ENCODE data around the gene TAPBP. TPM values are rescaled to one million over a fixed set of nuclear protein-coding genes. Genes with fewer than 3 reads are reported as not detected.

The TAPBP gene
- total RNA-seq, 4 donors from 2014 or later, result 175 to 423 (median 217) TPM

DNA sequence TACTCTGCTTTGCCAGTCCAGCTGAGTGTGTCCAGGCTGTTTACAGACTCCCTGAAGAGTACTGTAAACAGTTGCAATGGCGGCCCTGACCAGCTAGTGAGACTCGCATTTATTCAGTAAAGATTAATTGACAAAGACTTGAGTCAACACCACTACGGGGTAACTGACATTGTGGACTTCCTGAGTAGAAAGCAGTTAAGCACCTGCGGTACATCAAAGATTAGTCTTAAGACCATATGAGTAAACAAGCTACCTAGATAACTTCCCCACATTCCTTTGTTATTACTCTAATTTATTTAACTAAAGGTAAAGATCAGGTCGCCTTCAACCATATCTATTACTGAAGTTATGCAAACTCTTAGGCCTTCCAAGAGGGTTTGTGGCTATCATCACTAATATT lies 54.8 kb downstream of the TAPBP start:
- no peaks in the 10 kb centered on the region for H3K4me1 ChIP-seq
- H3K36me3 ChIP-seq, result peaks cover 0 to 10% (median 0%) of the 10 kb centered on the region in 4 donors
- WGBS, 2 donors (ENCODE audit: low coverage in 1 of 2), result 67 to 90% methylated on average over 1 to 5 of the region's 5 CpGs
- TF ChIP-seq, protein P1, sequence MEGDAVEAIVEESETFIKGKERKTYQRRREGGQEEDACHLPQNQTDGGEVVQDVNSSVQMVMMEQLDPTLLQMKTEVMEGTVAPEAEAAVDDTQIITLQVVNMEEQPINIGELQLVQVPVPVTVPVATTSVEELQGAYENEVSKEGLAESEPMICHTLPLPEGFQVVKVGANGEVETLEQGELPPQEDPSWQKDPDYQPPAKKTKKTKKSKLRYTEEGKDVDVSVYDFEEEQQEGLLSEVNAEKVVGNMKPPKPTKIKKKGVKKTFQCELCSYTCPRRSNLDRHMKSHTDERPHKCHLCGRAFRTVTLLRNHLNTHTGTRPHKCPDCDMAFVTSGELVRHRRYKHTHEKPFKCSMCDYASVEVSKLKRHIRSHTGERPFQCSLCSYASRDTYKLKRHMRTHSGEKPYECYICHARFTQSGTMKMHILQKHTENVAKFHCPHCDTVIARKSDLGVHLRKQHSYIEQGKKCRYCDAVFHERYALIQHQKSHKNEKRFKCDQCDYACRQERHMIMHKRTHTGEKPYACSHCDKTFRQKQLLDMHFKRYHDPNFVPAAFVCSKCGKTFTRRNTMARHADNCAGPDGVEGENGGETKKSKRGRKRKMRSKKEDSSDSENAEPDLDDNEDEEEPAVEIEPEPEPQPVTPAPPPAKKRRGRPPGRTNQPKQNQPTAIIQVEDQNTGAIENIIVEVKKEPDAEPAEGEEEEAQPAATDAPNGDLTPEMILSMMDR (IDR thresholded peaks at IDR 0.05), result no peak
- TF ChIP-seq POLR2AphosphoS5 (IDR thresholded peaks at IDR 0.05), result no peak
- TF ChIP-seq POLR2A (IDR thresholded peaks at IDR 0.05), result no peak
- no peak for TF ChIP-seq EP300 (IDR thresholded peaks at IDR 0.05; ENCODE audit: low read depth)
- intact Hi-C loops (cut with DNase I; ENCODE audit: low total_unique reads) (no loop called here), in situ Hi-C loops (cut with MboI; ENCODE audit: low pct_ligation_motif_present in 1 of 4, low pct_unique_long_range_greater_than_20kb in 1 of 4, low sequenced_read_pairs in 3 of 4) (no loop called here)
- H3K27me3 ChIP-seq, result no peaks in the 10 kb centered on the region
- DNase-seq, result no peak
- H3K4me3 ChIP-seq, result no peak overlapping the region
- H3K27ac ChIP-seq, result no peak overlapping the region
- no peaks in the 10 kb centered on the region for H3K9me3 ChIP-seq

DNA sequence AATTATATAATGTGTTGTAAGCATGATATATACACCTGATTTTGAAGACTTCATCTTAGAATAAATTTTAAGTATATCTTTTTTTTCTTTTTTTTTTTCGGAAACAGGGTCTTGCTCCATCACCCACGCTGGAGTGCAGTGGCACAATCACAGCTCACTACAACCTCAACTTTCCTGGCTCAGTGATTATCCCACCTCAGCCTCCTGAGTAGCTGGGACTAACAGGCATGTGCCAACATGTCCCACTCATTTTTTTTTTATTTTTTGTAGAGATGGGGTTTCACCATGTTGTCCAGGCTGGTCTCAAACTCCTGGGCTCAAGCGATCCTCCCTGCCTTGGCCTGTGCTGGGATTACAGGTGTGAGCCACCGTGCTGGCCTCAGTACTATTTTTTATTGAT lies 59.3 kb downstream of the TAPBP start:
- in situ Hi-C loops (cut with MboI; ENCODE audit: low pct_ligation_motif_present in 1 of 4, low pct_unique_long_range_greater_than_20kb in 1 of 4, low sequenced_read_pairs in 3 of 4) (no loop called here), intact Hi-C loops (cut with DNase I; ENCODE audit: low total_unique reads) (no loop called here)
- H3K4me1 ChIP-seq, result peaks cover 8 to 12% (median 11%) of the 10 kb centered on the region in 4 donors
- no peaks in the 10 kb centered on the region for H3K9me3 ChIP-seq
- 94 to 96% methylated on average over 4 of the region's 4 CpGs for WGBS, 2 donors (ENCODE audit: low coverage in 1 of 2)
- H3K4me3 ChIP-seq, result no peak overlapping the region
- DNase-seq, result no peak
- no peaks in the 10 kb centered on the region for H3K27me3 ChIP-seq
- TF ChIP-seq EP300 (IDR thresholded peaks at IDR 0.05; ENCODE audit: low read depth), result no peak
- TF ChIP-seq, protein P1 (IDR thresholded peaks at IDR 0.05), result no peak
- TF ChIP-seq POLR2A (IDR thresholded peaks at IDR 0.05), result no peak
- no peak for TF ChIP-seq POLR2AphosphoS5 (IDR thresholded peaks at IDR 0.05)
- H3K36me3 ChIP-seq, result no peaks in the 10 kb centered on the region
- H3K27ac ChIP-seq, result no peak overlapping the region

DNA sequence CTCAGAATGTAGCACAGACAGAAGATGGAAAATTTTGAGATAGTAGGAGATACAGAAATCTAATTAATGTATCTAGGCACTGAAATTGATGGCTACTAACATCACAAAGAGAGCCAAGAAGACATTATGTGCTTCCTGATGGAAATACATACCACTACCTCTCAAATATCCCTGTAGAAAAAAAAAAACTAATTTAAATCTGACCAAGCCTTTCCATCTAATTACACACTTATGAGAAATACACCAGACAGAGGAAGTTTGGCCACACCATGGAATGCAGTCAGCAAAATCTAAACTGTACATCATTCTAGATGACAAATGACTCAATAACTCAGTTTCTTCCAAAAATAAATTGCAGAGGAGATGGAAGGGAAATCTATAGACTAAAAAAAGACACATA lies 61.1 kb downstream of the TAPBP start:
- Histone ChIP-seq H3K27me3 (no peaks in the 10 kb centered on the region), H3K27ac (no peak overlapping the region), H3K4me1 (peaks cover 12 to 25% (median 24%) of the 10 kb centered on the region in 4 donors), H3K9me3 (no peaks in the 10 kb centered on the region), H3K4me3 (no peak overlapping the region), H3K36me3 (no peaks in the 10 kb centered on the region)
- in situ Hi-C loops (cut with MboI; ENCODE audit: low pct_ligation_motif_present in 1 of 4, low pct_unique_long_range_greater_than_20kb in 1 of 4, low sequenced_read_pairs in 3 of 4) (no loop called here), intact Hi-C loops (cut with DNase I; ENCODE audit: low total_unique reads) (no loop called here)
- DNase-seq, result no peak
- TF ChIP-seq, protein P1 (IDR thresholded peaks at IDR 0.05), result no peak
- TF ChIP-seq EP300 (IDR thresholded peaks at IDR 0.05; ENCODE audit: low read depth) (no peak), POLR2AphosphoS5 (IDR thresholded peaks at IDR 0.05) (no peak), POLR2A (IDR thresholded peaks at IDR 0.05) (no peak)

DNA sequence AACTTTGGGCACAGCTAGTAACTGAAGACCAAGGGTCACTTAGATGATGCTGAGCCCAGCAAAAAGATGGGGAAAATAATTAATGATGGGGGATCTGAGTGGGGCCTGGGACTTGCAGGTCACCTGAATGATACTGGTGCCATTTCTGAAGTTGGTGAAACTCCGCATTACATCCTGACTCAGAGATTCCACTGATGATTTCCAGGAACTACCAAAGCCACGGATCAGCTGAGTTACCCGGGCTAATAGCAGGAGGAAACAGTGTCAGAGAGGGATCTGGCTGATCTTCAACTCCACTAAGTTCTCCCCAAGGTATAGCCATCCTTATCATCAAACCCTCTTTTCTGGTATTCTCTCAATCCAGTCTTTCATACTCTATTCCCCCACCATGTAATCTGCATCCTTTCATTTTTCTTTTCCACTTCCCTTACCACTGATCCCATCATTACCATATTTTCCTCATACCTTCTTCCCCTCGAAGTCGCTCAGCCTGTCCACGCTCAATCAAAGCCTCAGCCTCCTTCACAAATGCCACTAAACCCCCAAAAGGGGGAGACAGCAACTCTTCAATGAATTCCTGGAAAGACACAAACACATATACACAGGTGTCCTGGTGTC lies 62.4 kb downstream of the TAPBP start:
- TF ChIP-seq EP300 (IDR thresholded peaks at IDR 0.05; ENCODE audit: low read depth), result no peak
- TF ChIP-seq POLR2A (IDR thresholded peaks at IDR 0.05), result no peak
- no peak for TF ChIP-seq POLR2AphosphoS5 (IDR thresholded peaks at IDR 0.05)
- TF ChIP-seq, protein P1 (IDR thresholded peaks at IDR 0.05), result no peak
- WGBS, 2 donors (ENCODE audit: low coverage in 1 of 2), result 81 to 90% methylated on average over 6 of the region's 6 CpGs
- in situ Hi-C loops (cut with MboI; ENCODE audit: low pct_ligation_motif_present in 1 of 4, low pct_unique_long_range_greater_than_20kb in 1 of 4, low sequenced_read_pairs in 3 of 4), result no loop called here

More for the DNA sequence above, 62.4 kb downstream of the TAPBP start:
- no peaks in the 10 kb centered on the region for H3K27me3 ChIP-seq
- no peaks in the 10 kb centered on the region for H3K36me3 ChIP-seq
- peaks cover 12 to 27% (median 24%) of the 10 kb centered on the region in 4 donors for H3K4me1 ChIP-seq
- DNase-seq, result no peak
- no peak overlapping the region for H3K27ac ChIP-seq
- H3K4me3 ChIP-seq, result no peak overlapping the region
- H3K9me3 ChIP-seq, result no peaks in the 10 kb centered on the region
- intact Hi-C loops (cut with DNase I; ENCODE audit: low total_unique reads), result no loop called here
